ENCODE measurements around the gene CGN.

Gene CGN

GRCh38 chr1:151526735-151527525 is 15.7 kb downstream of the CGN start:
- DNase-seq, result no peak

DNA sequence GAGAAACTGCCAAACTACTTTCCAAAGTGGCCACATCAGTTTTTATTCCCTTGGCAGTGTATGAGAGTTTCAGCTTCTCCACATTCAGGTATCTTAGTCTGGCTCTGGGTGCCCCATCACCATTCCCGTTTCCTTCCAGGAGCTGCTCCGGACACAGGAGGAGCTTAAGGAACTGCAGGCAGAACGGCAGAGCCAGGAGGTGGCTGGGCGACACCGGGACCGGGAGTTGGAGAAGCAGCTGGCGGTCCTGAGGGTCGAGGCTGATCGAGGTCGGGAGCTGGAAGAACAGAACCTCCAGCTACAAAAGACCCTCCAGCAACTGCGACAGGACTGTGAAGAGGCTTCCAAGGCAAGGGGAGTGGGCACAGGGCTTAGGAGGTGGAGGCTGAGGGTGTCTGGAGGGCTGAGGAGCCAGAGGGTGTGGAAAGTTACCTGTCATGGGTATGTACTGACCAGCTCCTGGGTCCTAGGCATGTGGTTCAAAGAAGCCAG is 18.1 kb downstream of the CGN start:
- no peak for DNase-seq

DNA sequence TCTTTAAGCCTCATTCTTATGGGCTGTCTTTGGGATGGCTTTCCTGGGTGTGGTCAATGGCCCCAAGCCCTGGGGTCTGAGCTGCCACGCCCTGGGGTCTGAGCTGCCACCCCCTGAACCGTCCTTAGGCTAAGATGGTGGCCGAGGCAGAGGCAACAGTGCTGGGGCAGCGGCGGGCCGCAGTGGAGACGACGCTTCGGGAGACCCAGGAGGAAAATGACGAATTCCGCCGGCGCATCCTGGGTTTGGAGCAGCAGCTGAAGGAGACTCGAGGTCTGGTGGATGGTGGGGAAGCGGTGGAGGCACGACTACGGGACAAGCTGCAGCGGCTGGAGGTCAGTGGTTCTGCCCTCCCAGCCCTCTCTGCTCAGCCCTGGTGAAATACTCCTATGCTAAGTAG is 18.6 kb downstream of the CGN start:
- DNase-seq, result no peak

DNA sequence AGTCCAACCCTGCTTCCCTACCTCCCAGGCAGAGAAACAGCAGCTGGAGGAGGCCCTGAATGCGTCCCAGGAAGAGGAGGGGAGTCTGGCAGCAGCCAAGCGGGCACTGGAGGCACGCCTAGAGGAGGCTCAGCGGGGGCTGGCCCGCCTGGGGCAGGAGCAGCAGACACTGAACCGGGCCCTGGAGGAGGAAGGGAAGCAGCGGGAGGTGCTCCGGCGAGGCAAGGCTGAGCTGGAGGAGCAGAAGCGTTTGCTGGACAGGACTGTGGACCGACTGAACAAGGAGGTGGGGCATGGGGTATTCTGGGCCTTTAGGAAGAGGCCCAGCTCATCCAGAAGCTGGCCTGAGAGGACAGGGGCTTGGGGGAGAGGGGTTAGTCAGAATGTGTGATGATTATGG is 19.3 kb downstream of the CGN start:
- no peak for DNase-seq

- DNase-seq, result no peak
These were observed 22.7 kb downstream of the CGN start for GRCh38 chr1:151533870-151534269.

DNA sequence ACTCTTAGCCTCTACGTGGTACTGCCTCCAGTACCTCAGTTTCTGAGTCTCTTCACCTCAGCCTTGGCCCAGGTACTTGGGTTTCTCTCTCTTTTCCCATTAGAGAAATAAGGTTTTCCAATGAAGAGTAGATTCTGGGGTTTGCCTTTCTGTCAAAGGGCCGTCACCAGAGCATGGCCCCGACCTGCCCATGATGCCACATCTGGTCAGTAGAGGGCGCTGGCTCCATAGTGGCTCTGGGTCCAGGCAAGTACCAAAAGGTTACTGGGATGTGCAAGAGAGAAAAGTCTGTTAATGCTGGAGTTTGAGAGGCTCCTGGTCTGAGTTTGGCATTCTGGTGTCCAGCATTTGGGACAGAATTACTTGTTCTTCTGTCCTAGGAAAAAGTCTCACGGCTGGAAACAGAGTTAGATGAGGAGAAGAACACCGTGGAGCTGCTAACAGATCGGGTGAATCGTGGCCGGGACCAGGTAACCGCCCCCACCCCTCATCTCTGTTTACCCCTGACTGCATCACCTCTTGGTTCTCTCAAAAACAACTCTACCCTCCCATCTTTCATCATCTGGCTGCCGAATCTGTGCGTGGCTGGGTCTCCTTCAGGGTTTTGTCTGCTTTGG is 23.6 kb downstream of the CGN start:
- peak; percentile 78 for DNase-seq

DNA sequence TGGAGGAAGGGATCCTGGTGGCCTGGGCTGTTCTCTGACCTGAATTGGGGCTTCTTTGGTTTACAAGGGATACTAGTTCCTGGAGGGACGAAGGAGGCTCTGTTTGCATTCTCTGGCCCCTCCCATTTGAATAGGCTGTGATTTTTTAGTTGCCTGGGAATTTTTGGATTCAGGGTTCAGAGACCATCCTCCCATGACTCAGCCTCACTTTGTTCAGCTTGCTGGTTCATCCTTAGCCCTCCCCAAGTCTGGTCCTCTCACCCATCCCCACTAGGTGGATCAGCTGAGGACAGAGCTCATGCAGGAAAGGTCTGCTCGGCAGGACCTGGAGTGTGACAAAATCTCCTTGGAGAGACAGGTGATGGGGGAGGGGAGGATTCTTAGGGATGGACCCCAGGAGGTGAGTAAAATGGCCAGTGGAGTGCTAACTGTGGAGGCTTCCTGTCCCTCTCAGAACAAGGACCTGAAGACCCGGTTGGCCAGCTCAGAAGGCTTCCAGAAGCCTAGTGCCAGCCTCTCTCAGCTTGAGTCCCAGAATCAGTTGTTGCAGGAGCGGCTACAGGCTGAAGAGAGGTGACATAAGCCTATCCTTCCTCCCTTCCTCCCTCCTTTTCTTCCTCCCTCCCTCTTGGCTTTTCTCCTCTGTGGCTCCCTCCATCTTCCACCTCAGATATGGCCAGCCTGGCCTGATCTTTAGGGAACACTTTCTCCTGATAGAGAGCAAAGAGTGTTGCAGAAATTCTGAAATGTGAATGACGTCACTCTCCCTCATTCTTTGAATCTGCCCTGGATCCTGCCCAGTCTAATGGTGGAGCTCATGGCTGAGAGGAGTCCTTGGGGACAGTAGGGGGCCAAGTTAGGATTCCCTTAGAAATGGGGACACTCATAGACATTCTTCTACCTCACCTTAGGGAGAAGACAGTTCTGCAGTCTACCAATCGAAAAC is 24.4 kb downstream of the CGN start:
- no peak for DNase-seq

- no peak for DNase-seq
These were observed 25.3 kb downstream of the CGN start for GRCh38 chr1:151536499-151536898.

DNA sequence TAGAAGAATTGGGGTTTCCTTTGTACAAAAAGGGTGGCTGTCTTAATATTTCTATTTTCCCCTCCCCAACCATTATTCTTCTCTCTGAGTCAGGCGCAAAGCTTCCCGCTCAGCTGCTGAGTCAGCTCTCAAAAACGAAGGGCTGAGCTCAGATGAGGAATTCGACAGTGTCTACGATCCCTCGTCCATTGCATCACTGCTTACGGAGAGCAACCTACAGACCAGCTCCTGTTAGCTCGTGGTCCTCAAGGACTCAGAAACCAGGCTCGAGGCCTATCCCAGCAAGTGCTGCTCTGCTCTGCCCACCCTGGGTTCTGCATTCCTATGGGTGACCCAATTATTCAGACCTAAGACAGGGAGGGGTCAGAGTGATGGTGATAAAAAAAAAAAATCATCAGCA is 25.9 kb downstream of the CGN start:
- DNase-seq, result no peak

- DNase-seq, result no peak
These were observed 28.3 kb downstream of the CGN start for GRCh38 chr1:151539321-151540020.

DNA sequence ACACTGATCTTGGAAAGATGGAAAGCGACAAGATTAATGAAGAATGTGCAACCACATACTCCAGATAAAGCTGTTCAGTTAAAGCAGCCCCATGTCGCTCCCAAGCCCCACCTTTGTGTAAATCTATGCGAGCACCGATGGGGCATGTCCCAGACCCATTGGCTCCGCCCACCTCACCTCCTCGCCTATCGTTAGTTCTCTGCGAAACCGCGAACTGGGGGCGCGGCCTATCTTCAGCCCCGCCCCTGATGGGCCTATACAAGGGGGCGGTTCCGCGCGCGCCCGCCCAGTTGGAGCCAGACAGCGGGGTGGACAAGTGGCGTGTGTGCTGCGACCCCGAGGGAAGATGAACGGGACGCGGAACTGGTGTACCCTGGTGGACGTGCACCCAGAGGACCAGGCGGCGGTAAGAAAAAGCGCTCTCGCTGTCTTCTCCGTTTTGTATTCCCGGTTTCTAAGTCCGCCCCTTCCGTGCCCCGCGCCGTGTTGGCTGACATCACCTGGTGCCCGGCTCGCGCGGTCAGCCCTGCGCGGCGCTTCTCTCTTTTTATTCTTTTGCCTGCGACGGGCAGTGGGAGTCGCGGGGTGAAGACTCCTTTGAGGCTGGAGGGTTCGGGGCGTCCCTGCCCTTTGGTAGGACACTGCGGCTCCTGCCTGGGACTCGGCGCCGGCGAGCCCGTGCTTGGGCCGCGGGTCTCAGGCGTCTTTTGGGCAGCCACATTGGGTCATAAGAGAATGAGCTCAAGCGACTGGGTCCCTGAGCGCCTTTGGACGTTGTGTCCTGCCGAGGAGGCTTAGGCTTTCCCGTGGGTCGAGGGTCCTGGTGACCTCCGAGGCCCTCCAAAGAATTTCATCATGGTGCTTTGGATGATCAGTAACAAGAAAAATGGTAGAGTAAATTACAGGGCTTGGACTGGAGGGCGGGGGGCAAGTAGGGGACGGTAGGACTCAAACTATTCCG is 29.1 kb downstream of the CGN start, which contains the start of gene TUFT1:
TUFT1 (plus strand) TSS at position 289 of the 961 bp plus-strand sequence; CDS start at position 347, 58 bp downstream.
- DNase-seq, result peak; percentile 96

DNA sequence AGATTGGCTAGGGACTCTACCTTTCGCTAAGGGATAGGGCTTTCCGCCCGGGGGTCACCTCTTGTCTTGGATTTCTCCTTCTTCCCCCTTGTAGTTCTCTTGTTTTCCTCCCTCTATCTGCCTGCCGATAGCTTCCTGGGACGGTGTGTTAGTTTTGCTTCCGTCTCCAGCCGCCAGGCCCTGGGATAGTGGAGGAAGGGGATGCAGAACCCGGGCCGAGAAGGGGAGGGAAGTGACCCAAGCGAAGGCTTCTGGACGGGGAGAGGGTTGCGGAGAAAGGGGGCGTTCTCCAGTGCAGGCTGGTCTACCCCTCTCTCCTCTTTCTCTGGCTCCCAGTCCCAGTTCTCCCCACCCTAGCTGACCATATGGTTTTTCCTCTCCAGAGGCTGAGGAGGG is 29.8 kb downstream of the CGN start:
- no peak for DNase-seq

- no peak for DNase-seq
These were observed 30.6 kb downstream of the CGN start for GRCh38 chr1:151541752-151542151.

DNA sequence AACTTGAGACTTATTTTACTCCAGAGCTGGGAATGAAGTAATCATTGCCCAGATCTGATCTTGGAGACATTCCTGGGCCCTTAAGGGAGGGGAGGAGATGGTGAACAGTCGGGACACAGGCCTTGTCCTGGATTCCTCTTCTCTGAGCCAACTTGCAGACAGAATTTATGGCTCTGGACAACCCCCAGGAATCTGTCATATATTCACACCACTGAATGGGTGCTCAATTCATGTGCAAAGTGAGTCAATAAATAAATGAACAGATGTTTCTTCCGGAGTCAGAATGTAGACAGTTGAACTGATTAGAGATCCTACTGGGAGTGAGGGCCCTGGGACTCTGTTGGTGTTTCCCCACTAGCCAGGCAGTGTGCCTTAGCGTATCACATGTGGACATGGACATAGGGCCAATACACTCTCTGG is 31.5 kb downstream of the CGN start:
- no peak for DNase-seq

DNA sequence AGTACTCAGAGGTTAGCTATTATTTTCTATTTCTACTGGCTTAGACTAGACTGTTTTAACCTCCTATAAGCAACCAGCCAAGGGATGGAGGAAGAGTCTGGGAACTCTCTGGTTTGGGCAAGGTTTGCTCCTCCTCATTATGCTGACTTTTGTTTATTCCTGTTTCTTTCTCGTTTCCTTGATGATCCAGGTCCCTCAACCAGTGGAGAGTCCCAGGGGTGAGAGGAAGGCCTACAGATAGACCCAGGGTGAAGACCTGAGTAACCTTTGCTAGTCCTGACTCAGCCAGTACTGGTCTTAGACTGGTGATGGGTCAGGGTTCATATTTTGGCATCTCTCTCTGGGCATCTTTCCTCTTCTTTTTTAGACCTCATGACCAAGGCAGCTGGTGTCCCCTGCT is 34.4 kb downstream of the CGN start:
- no peak for DNase-seq

- no peak for DNase-seq
These were observed 35.1 kb downstream of the CGN start for GRCh38 chr1:151546011-151546925.

DNA sequence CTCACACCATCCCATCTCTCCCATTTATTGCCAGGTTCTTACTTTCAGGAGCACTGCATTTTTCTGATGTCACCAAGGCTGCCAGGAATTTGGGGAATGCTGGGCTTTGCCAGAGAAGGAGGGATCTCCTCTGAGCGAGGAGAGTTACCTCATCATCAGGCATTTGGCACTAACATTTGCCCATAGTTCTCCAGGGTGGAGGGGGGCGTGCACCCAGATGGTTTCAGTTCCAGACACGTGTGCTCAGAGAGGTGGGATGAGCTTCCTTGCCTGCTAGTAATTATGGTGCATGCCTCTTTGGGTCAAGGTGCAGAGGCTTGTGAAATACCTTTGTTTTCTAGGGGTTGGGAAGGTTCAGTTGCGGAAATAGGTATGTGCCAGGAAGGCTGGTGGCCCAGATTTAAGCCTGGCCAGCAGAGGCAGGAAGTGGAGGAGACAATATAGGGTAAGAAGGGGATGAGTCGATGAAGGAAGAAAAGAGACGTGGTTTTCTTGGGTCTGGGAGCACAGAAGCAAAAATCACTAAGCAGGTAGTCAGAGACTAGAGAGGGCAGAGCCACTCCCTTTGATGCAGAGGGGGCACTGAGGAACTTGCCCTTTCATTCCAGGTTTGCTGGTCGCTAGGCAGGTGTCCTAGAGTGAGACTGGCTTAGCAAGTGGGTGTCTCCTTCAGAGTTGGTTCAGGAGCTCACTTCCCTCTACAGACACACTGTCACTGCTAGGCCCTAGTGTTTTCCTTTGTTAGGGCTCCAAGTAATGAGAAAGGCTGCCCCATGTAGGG is 36.1 kb downstream of the CGN start:
- no peak for DNase-seq

DNA sequence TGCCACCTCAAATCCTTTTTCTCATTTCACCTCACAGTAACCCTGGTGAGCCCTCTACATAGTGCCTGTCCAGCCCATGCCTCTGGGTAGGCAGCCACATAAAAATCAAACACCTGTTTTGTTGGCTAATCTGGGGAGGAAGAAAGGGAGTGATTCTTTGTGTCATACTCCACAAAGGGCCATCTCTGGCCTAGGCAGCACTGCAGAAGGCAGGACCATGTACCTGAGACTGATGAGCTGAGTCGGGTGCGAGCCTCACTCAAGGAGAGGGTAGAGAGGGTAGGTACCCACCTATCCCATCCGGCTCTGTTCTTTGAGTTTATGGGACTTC is 36.7 kb downstream of the CGN start:
- no peak for DNase-seq

DNA sequence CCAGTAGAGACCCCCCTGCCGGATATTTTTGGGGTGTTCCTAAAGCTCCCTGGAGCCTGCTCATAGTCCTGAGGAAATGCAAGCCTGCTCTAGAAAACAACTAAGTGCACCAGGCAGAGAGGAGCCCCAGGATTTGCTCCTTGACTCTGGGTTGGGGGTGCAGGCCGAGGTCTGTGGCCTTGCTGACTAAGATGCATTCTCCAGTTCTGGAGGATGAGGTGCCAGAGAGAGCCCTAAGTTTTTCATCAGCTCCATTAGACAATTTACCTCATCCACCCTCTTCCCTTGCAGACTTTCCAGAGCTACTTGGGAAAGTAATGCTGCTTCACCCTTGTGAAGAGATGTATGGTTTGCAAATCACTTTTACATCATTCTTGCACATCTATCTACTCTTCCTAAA is 38.0 kb downstream of the CGN start:
- DNase-seq, result no peak

GRCh38 chr1:151553659-151554058 is 42.5 kb downstream of the CGN start:
- no peak for DNase-seq
